HG02798 (cell line): ENCODE results near the gene COCH.
"Not testable (repeated sequence)": the region's sequence is repeated elsewhere in the genome, so short reads cannot be mapped to it uniquely, and the experiment has no call there.

Source experiments
- ATAC-seq: cut with Tn5 transposase; IDR thresholded peaks from one replicate; pipeline ENCODE4 v1.9.1; 2021; ENCODE audit warnings: mild to moderate bottlenecking; ENCODE audit not compliant: unreplicated experiment, poor library complexity

Gene COCH

GRCh38 chr14:30915596-30915995 lies 41.2 kb downstream of the COCH start:
- no peak for ATAC-seq

DNA sequence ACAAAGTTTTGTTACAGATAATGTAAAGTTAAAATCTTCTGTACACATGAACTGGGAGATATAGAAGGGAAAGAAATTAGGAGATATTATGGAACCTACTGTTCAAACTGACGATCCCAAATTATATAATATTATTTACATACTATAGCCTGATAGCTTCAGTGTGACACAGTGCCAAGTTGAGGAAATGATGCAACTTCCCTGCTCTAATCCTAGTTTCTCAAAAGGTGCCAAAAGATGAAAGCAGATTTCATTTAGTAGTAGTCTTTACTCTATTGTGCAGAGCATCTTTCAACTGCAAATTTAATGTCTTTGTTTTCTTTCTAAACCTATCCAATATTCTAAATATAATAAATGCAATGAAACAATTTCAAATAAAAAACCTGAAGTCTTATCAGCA lies 46.9 kb downstream of the COCH start:
- no peak for ATAC-seq

DNA sequence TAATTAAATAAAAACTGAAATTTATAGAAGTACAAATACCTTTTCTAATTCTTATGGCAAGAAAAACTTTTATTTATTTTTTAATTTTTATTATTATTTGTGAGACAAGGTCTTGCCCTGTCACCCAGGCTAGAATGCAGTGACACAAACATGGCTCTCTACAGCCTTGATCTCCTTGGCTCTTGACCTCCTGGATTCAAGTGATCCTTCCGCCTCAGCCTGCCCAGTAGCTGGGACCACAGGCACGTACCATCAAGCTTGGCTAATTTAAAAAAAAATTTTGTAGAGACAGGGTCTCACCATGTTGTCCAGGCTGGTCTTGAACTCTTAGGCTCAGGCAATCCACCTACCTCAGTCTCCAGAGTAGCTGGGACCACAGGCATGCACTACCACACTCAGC lies 47.4 kb downstream of the COCH start:
- ATAC-seq, result no peak

DNA sequence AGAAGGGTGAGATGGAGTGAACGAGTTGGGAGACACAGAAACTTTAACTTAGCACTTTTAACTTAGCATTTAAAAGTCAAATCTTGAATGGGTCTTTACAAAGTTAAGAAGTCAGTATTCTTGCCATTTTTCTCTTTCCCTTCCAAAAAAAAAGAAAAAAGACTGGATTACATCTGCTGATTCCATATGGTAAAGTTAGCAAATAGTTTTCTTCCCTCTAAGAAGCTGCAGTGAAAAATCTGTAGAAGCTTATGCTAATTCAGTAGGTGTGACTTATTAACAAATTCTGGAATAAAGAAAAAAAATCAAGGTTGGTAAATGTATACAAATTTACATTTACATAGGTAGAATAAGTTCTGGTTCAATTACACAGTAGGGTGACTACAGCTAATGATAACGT lies 50.9 kb downstream of the COCH start:
- ATAC-seq, result no peak

DNA sequence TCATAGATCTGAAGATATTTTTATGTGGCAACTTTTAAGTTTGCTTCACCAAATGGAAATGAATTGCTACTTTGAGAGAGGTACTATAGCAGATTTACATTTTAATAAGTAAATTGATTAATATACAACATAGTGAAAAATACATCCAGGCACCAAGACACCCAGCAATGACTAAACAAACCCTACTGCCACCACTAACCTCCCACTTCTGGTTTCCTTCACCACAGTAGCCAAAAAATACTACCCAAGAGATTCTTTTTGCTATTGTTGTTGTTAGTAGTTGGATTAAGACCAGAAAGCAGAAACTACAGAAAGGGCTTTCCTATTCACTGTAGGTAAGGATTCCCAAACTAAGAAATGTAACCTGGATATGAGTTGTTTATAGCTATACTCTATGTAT lies 54.1 kb downstream of the COCH start:
- no peak for ATAC-seq

GRCh38 chr14:30933937-30934336 lies 59.6 kb downstream of the COCH start:
- not testable (repeated sequence) for ATAC-seq

DNA sequence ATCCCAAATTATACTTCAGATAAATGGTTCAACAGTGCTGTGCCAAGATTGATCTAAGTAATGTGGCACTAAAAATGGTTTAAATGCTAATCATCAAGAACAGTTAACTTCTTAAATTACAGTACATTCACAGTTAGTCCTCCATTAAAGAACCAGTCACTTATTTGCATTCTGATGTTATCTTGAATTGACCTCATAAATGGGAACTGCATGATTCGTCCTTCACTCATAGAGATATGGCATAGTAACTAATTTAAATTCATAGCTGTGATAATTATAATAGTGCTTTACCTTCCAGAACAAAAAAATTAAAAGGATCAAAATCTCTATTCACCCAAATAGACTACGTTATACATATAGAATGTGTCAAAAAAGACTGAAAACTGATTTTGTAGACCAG lies 61.1 kb downstream of the COCH start:
- no peak for ATAC-seq

GRCh38 chr14:30938617-30939016 lies 64.3 kb downstream of the COCH start:
- no peak for ATAC-seq
